Thoracic aorta (tissue), 2 donors: ENCODE data around the gene DHRSX. TPM values are rescaled to one million over a fixed set of nuclear protein-coding genes. Genes with fewer than 3 reads are reported as not detected.
"Not testable (repeated sequence)": the region's sequence is repeated elsewhere in the genome, so short reads cannot be mapped to it uniquely, and the experiment has no call there.

Experiments
- ATAC-seq: fragments of 150-250 bp; one replicate; pipeline ENCODE4 v1.8.0; 2017; ENCODE audit warnings: low read depth; ENCODE audit not compliant: insufficient number of reproducible peaks, low FRiP score
- DNase-seq: peaks from one replicate; pipeline ENCODE4 v3.0.0-alpha.2; 2020; ENCODE audit warnings: low spot score
- H3K27ac ChIP-seq, 2 donors: fragments of 200-600 bp; sonication (generic); 1 replicate in 1 of 2; 2 replicates in 1 of 2; pipeline ENCODE4 v1.5.1; 2016; ENCODE audit warnings: mild to moderate bottlenecking in 2 of 2, moderate library complexity in 2 of 2
- H3K27me3 ChIP-seq: fragments of 200-600 bp; sonication (generic); replicated peaks from 2 replicates; pipeline ENCODE4 v1.6.0; 2016; ENCODE audit warnings: mild to moderate bottlenecking; ENCODE audit not compliant: insufficient read depth
- H3K36me3 ChIP-seq: fragments of 200-600 bp; sonication (generic); one replicate; pipeline ENCODE4 v1.5.1; 2016
- H3K4me1 ChIP-seq, 2 donors: fragments of 200-600 bp; sonication (generic); 1 replicate in 1 of 2; 2 replicates in 1 of 2; pipeline versions ENCODE4 v1.5.1 to v1.6.0; 2016; ENCODE audit warnings: low read depth in 2 of 2, mild to moderate bottlenecking in 1 of 2; ENCODE audit not compliant: control insufficient read depth in 1 of 2
- H3K4me3 ChIP-seq: fragments of 200-600 bp; sonication (generic); 2 replicates; pipeline ENCODE4 v1.5.1; 2016; ENCODE audit warnings: mild to moderate bottlenecking
- H3K9me3 ChIP-seq: fragments of 200-600 bp; sonication (generic); 2 replicates; pipeline ENCODE4 v1.5.1; 2016
- CTCF ChIP-seq: fragments of 200-600 bp; sonication (generic); IDR thresholded peaks from one replicate; pipeline ENCODE4 v1.5.1; 2019; ENCODE audit warnings: antibody characterized with exemption
- total RNA-seq, 2 donors: library from RNA; depleted of rRNA; stranded (reverse); fragments of >200 nt; gene quantifications; one replicate each; pipeline versions ENCODE4 v1.1.0 to v1.2.3, GENCODE V29; 2016

The DHRSX gene
- total RNA-seq, 2 donors from 2014 or later: 14.9 to 16.8 TPM

GRCh38 chrX:2538031-2538757, 37.4 kb upstream of the DHRSX start:
- Histone ChIP-seq H3K27ac (no peak overlapping the region), H3K27me3 (no peaks in the 10 kb centered on the region), H3K4me1 (no peaks in the 10 kb centered on the region), H3K4me3 (no peak overlapping the region), H3K36me3 (no peaks in the 10 kb centered on the region), H3K9me3 (no peaks in the 10 kb centered on the region)
- ATAC-seq (no peak), DNase-seq (no peak)
- no peak for TF ChIP-seq CTCF

GRCh38 chrX:2536974-2537373, 36.2 kb upstream of the DHRSX start:
- Histone ChIP-seq H3K27me3 (no peaks in the 10 kb centered on the region), H3K4me3 (no peak overlapping the region), H3K27ac (no peak overlapping the region), H3K9me3 (no peaks in the 10 kb centered on the region), H3K4me1 (no peaks in the 10 kb centered on the region), H3K36me3 (no peaks in the 10 kb centered on the region)
- ATAC-seq: no peak
- no peak for DNase-seq
- no peak for TF ChIP-seq CTCF

GRCh38 chrX:2536141-2536540, 35.4 kb upstream of the DHRSX start:
- Histone ChIP-seq H3K27me3 (no peaks in the 10 kb centered on the region), H3K4me1 (no peaks in the 10 kb centered on the region), H3K27ac (no peak overlapping the region), H3K9me3 (no peaks in the 10 kb centered on the region), H3K4me3 (no peak overlapping the region), H3K36me3 (no peaks in the 10 kb centered on the region)
- no peak for TF ChIP-seq CTCF
- DNase-seq: no peak
- ATAC-seq: no peak

- not testable (repeated sequence) for H3K9me3 ChIP-seq, DNase-seq, H3K27ac ChIP-seq, H3K27me3 ChIP-seq, H3K4me1 ChIP-seq, H3K36me3 ChIP-seq, H3K4me3 ChIP-seq, ATAC-seq
Observed at GRCh38 chrX:2534261-2535021, 33.7 kb upstream of the DHRSX start.

GRCh38 chrX:2533424-2533823, 32.6 kb upstream of the DHRSX start:
- Histone ChIP-seq H3K4me3 (no peak overlapping the region), H3K27ac (no peak overlapping the region), H3K36me3 (no peaks in the 10 kb centered on the region), H3K4me1 (no peaks in the 10 kb centered on the region), H3K27me3 (no peaks in the 10 kb centered on the region), H3K9me3 (no peaks in the 10 kb centered on the region)
- TF ChIP-seq CTCF: no peak
- no peak for DNase-seq
- no peak for ATAC-seq
